Measurements from ENCODE around the gene PRKD1.

The PRKD1 gene

DNA sequence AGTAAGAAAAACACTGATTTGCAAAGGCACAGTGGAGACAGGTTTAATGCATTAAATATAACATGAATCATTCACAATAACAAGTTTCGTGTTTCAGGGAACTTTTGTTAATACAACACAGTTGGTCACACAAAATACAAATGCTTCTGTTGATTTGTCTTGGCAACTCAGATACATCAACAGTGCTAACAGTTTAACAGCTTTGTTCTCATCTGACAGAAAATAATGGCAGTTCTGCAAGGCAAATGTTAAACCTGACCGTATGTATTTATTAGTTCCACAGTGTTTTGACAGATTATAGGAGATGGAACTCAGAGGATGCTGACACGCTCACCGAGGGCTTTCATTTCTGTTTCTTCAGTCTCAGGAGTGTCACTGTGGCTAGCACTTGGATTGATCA, 350.7 kb downstream of the PRKD1 start:
- no peak overlapping the region for H3K4me3 ChIP-seq (ENCODE audit: severe bottlenecking)
- DNase-seq (ENCODE audit: low spot score) (no peak), ATAC-seq (ENCODE audit: low read depth) (no peak)
- peaks cover 3% of the 10 kb centered on the region for H3K27me3 ChIP-seq (ENCODE audit: insufficient read depth, poor library complexity, severe bottlenecking)
- no peaks in the 10 kb centered on the region for H3K4me1 ChIP-seq (ENCODE audit: insufficient read depth, poor library complexity, severe bottlenecking)
- no peak overlapping the region for H3K27ac ChIP-seq (ENCODE audit: poor library complexity, severe bottlenecking)
- no peaks in the 10 kb centered on the region for H3K36me3 ChIP-seq (ENCODE audit: low read depth)
- H3K9me3 ChIP-seq (ENCODE audit: severe bottlenecking), result no peaks in the 10 kb centered on the region
- TF ChIP-seq, protein P1, sequence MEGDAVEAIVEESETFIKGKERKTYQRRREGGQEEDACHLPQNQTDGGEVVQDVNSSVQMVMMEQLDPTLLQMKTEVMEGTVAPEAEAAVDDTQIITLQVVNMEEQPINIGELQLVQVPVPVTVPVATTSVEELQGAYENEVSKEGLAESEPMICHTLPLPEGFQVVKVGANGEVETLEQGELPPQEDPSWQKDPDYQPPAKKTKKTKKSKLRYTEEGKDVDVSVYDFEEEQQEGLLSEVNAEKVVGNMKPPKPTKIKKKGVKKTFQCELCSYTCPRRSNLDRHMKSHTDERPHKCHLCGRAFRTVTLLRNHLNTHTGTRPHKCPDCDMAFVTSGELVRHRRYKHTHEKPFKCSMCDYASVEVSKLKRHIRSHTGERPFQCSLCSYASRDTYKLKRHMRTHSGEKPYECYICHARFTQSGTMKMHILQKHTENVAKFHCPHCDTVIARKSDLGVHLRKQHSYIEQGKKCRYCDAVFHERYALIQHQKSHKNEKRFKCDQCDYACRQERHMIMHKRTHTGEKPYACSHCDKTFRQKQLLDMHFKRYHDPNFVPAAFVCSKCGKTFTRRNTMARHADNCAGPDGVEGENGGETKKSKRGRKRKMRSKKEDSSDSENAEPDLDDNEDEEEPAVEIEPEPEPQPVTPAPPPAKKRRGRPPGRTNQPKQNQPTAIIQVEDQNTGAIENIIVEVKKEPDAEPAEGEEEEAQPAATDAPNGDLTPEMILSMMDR (IDR thresholded peaks at IDR 0.05; ENCODE audit: poor library complexity, severe bottlenecking), result no peak

DNA sequence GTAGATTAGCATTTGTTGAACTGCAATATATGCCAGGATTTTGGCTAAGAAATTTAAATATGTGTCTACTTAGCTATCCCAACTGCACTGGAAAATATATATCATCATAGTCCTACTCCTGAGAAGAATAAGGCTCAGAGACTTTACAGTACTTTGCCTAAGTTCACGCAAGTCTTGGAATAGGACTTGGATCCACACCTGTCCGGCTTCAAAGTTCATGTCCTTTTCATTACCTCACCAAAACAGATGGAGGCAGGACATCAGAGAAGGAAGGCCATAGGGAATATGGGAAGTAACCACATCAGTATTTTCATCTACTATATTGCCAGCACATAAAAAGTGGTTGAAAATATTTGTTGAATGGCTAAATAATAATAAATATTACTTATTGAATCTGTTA, 358.5 kb downstream of the PRKD1 start:
- Histone ChIP-seq H3K36me3 (ENCODE audit: low read depth) (no peaks in the 10 kb centered on the region), H3K27me3 (ENCODE audit: insufficient read depth, poor library complexity, severe bottlenecking) (no peaks in the 10 kb centered on the region), H3K4me3 (ENCODE audit: severe bottlenecking) (no peak overlapping the region), H3K4me1 (ENCODE audit: insufficient read depth, poor library complexity, severe bottlenecking) (no peaks in the 10 kb centered on the region), H3K9me3 (ENCODE audit: severe bottlenecking) (no peaks in the 10 kb centered on the region), H3K27ac (ENCODE audit: poor library complexity, severe bottlenecking) (no peak overlapping the region)
- TF ChIP-seq, protein P1 (IDR thresholded peaks at IDR 0.05; ENCODE audit: poor library complexity, severe bottlenecking), result no peak
- DNase-seq (ENCODE audit: low spot score) (no peak), ATAC-seq (ENCODE audit: low read depth) (no peak)

DNA sequence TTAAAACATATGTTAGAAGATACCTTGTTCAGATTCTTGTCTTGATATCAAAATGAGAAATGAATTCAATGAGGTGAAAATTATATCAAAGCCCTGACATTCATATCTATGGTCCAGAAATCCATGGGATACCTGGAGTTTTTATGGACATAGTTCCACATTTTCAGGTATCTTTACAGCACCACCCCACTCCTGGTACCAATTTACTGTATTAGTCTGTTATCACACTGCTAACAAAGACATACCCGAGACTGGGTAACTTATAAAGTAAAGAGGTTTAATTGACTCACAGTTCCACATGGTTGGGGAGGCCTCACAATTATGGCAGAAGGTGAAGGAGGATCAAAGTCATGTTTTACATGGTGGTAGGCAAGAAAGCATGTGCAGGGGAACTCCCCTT, 361.5 kb downstream of the PRKD1 start:
- Histone ChIP-seq H3K36me3 (ENCODE audit: low read depth) (no peaks in the 10 kb centered on the region), H3K4me1 (ENCODE audit: insufficient read depth, poor library complexity, severe bottlenecking) (no peaks in the 10 kb centered on the region), H3K27me3 (ENCODE audit: insufficient read depth, poor library complexity, severe bottlenecking) (peaks cover 2% of the 10 kb centered on the region), H3K9me3 (ENCODE audit: severe bottlenecking) (no peaks in the 10 kb centered on the region), H3K4me3 (ENCODE audit: severe bottlenecking) (no peak overlapping the region), H3K27ac (ENCODE audit: poor library complexity, severe bottlenecking) (no peak overlapping the region)
- TF ChIP-seq, protein P1 (IDR thresholded peaks at IDR 0.05; ENCODE audit: poor library complexity, severe bottlenecking), result no peak
- no peak for DNase-seq (ENCODE audit: low spot score)
- no peak for ATAC-seq (ENCODE audit: low read depth)

DNA sequence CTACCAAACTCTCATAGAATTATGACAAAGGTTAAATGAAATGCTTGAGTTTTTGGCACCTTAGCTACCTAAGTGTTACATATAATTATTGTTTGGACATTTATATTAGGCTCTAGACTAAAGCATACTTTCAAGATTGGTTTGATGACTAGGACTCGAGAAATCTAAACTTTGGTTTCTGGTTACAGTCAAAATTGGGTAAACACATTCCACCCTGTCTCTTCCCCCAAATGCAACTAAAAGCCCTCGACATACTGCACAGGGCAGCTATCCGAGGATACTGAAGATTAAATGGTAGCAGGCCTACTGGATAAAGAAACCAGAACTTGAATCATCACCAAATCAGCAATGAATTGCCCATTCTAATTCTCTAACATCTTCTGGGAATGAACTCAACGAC, 369.1 kb downstream of the PRKD1 start:
- H3K4me3 ChIP-seq (ENCODE audit: severe bottlenecking), result no peak overlapping the region
- H3K4me1 ChIP-seq (ENCODE audit: insufficient read depth, poor library complexity, severe bottlenecking), result no peaks in the 10 kb centered on the region
- H3K27me3 ChIP-seq (ENCODE audit: insufficient read depth, poor library complexity, severe bottlenecking), result peaks cover 11% of the 10 kb centered on the region
- H3K9me3 ChIP-seq (ENCODE audit: severe bottlenecking), result no peaks in the 10 kb centered on the region
- H3K36me3 ChIP-seq (ENCODE audit: low read depth), result no peaks in the 10 kb centered on the region
- ATAC-seq (ENCODE audit: low read depth) (no peak), DNase-seq (ENCODE audit: low spot score) (no peak)
- TF ChIP-seq, protein P1 (IDR thresholded peaks at IDR 0.05; ENCODE audit: poor library complexity, severe bottlenecking), result no peak
- no peak overlapping the region for H3K27ac ChIP-seq (ENCODE audit: poor library complexity, severe bottlenecking)

DNA sequence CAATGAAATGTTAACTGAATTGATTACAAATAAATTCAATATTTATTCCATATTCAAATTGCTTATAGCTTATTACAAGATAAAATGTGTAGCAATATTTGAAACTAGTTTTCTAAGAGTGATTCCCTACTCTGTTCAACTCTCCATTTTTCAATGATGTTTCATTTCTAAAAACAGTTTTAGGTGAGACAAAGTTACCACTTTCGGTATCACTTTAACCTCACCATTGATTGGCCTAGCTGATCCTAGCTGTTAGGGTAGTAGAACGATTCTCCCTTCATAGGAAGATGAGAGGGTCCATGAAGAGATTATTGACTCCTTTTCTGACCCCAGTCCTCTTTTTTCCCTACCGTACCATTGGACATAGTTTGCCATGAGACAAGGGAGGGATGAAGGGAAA, 373.3 kb downstream of the PRKD1 start:
- TF ChIP-seq, protein P1 (IDR thresholded peaks at IDR 0.05; ENCODE audit: poor library complexity, severe bottlenecking), result no peak
- ATAC-seq (ENCODE audit: low read depth) (no peak), DNase-seq (ENCODE audit: low spot score) (no peak)
- Histone ChIP-seq H3K36me3 (ENCODE audit: low read depth) (no peaks in the 10 kb centered on the region), H3K4me1 (ENCODE audit: insufficient read depth, poor library complexity, severe bottlenecking) (no peaks in the 10 kb centered on the region), H3K27ac (ENCODE audit: poor library complexity, severe bottlenecking) (no peak overlapping the region), H3K9me3 (ENCODE audit: severe bottlenecking) (no peaks in the 10 kb centered on the region), H3K27me3 (ENCODE audit: insufficient read depth, poor library complexity, severe bottlenecking) (peaks cover 6% of the 10 kb centered on the region), H3K4me3 (ENCODE audit: severe bottlenecking) (no peak overlapping the region)

Data from RWPE2 (cell line).